HG02678 (cell line): ENCODE data around the gene ETV5.
"Not testable (repeated sequence)": the region's sequence is repeated elsewhere in the genome, so short reads cannot be mapped to it uniquely, and the experiment has no call there.

Experiments
- ATAC-seq: cut with Tn5 transposase; IDR thresholded peaks from one replicate; pipeline ENCODE4 v1.9.1; 2021; ENCODE audit warnings: mild to moderate bottlenecking, moderate library complexity; ENCODE audit not compliant: unreplicated experiment

ETV5 gene

GRCh38 chr3:186025993-186026392 lies 82.9 kb downstream of the ETV5 start:
- not testable (repeated sequence) for ATAC-seq

- no peak for ATAC-seq
These were observed 83.7 kb downstream of the ETV5 start for GRCh38 chr3:186025161-186025560.

GRCh38 chr3:186024210-186024609 lies 84.7 kb downstream of the ETV5 start:
- ATAC-seq = no peak

- no peak for ATAC-seq
These were observed 86.0 kb downstream of the ETV5 start for GRCh38 chr3:186022931-186023330.

GRCh38 chr3:186021673-186022362 lies 87.1 kb downstream of the ETV5 start:
- no peak for ATAC-seq

GRCh38 chr3:186021250-186021649 lies 87.6 kb downstream of the ETV5 start:
- not testable (repeated sequence) for ATAC-seq

- ATAC-seq = not testable (repeated sequence)
These were observed 89.6 kb downstream of the ETV5 start for GRCh38 chr3:186019288-186019687.

GRCh38 chr3:186014866-186015265 lies 94.0 kb downstream of the ETV5 start:
- no peak for ATAC-seq

GRCh38 chr3:186013312-186013711 lies 95.6 kb downstream of the ETV5 start:
- ATAC-seq = no peak

- no peak for ATAC-seq
These were observed 96.8 kb downstream of the ETV5 start for GRCh38 chr3:186012137-186012536.

- ATAC-seq = no peak
These were observed 104.2 kb downstream of the ETV5 start for GRCh38 chr3:186004671-186005070.

GRCh38 chr3:186004209-186004608 lies 104.7 kb downstream of the ETV5 start:
- ATAC-seq = no peak

GRCh38 chr3:186003610-186004009 lies 105.3 kb downstream of the ETV5 start:
- no peak for ATAC-seq

- ATAC-seq = no peak
These were observed 105.9 kb downstream of the ETV5 start for GRCh38 chr3:186002884-186003472.

GRCh38 chr3:186001842-186002241 lies 107.0 kb downstream of the ETV5 start:
- no peak for ATAC-seq

GRCh38 chr3:185999221-185999620 lies 109.7 kb downstream of the ETV5 start:
- no peak for ATAC-seq

- no peak for ATAC-seq
These were observed 110.8 kb downstream of the ETV5 start for GRCh38 chr3:185998136-185998535.

- no peak for ATAC-seq
These were observed 111.8 kb downstream of the ETV5 start for GRCh38 chr3:185997130-185997529.
